SU-DHL-6 (cell line): Measurements from ENCODE around the gene CRYGS.
A peak's percentile ranks its signal among the peaks of the same experiment; 100 is the strongest.

ENCODE experiments used
- H2AFZ ChIP-seq: fragments of 200-600 bp; sonication (generic); 2 replicates; pipeline ENCODE4 v1.6.1; 2014; ENCODE audit warnings: low read depth, mild to moderate bottlenecking, moderate library complexity, mixed read lengths, antibody characterized with exemption, low read length; ENCODE audit not compliant: severe bottlenecking
- H3F3A ChIP-seq: fragments of 200-600 bp; shearing (Covaris generic); 2 replicates; pipeline ENCODE4 v1.6.0; 2016; ENCODE audit warnings: antibody characterized with exemption, mild to moderate bottlenecking; ENCODE audit not compliant: insufficient read depth
- H3K27ac ChIP-seq: fragments of 200-600 bp; sonication (generic); 2 replicates; pipeline ENCODE4 v1.5.1; 2016; ENCODE audit warnings: low read depth, mild to moderate bottlenecking, low read length, moderate library complexity, mixed read lengths
- H3K27me3 ChIP-seq: fragments of 200-600 bp; sonication (generic), shearing (Covaris generic); 2 replicates; pipeline ENCODE4 v1.6.0; 2014; ENCODE audit warnings: mild to moderate bottlenecking, low read length
- H3K36me3 ChIP-seq: fragments of 200-600 bp; sonication (generic); 2 replicates; pipeline ENCODE4 v1.6.1; 2014; ENCODE audit warnings: mild to moderate bottlenecking, low read length, mixed read lengths
- H3K4me2 ChIP-seq: fragments of 300-600, 200-600 bp; shearing (Covaris generic), sonication (generic); 2 replicates; pipeline ENCODE4 v1.6.0; 2014; ENCODE audit warnings: low read length, low read depth, mild to moderate bottlenecking; ENCODE audit not compliant: poor library complexity, severe bottlenecking
- H3K4me3 ChIP-seq: fragments of 200-600 bp; sonication (generic); 2 replicates; pipeline ENCODE4 v1.5.1; 2014; ENCODE audit warnings: antibody characterized with exemption, low read length, mild to moderate bottlenecking, mixed read lengths; ENCODE audit not compliant: insufficient read depth, poor library complexity, severe bottlenecking
- H3K79me2 ChIP-seq: fragments of 200-600 bp; sonication (generic); 2 replicates; pipeline ENCODE4 v1.6.1; 2014; ENCODE audit warnings: mild to moderate bottlenecking, low read length, moderate library complexity; ENCODE audit not compliant: insufficient read depth
- H3K9ac ChIP-seq: fragments of 200-600 bp; sonication (generic); 2 replicates; pipeline ENCODE4 v1.7.0; 2014; ENCODE audit warnings: mild to moderate bottlenecking, low read length
- H3K9me2 ChIP-seq: fragments of 200-600 bp; sonication (generic); replicated peaks from 2 replicates; pipeline ENCODE4 v1.6.1; 2014; ENCODE audit warnings: low read length; ENCODE audit not compliant: insufficient read depth
- H3K9me3 ChIP-seq: fragments of 200-600 bp; sonication (generic); 2 replicates; pipeline ENCODE4 v1.6.1; 2014; ENCODE audit warnings: low read length, mixed read lengths; ENCODE audit not compliant: insufficient read depth
- H4K20me1 ChIP-seq: fragments of 200-600 bp; sonication (generic); 2 replicates; pipeline ENCODE4 v1.6.1; 2014; ENCODE audit warnings: low read depth, mild to moderate bottlenecking, antibody characterized with exemption, low read length, moderate library complexity, mixed read lengths
- EZH2phosphoT487 ChIP-seq: fragments of 200-600 bp; sonication (generic), shearing (Covaris generic); conservative IDR thresholded peaks from 2 replicates; pipeline ENCODE4 v1.6.1; 2018; ENCODE audit warnings: mild to moderate bottlenecking, antibody characterized with exemption, low read length, moderate library complexity, mixed read lengths
- TF ChIP-seq, protein P1 (sequence below): fragments of 200-600 bp; sonication (generic); IDR thresholded peaks from one replicate; pipeline ENCODE4 v1.5.1; 2017; ENCODE audit warnings: antibody characterized with exemption, mild to moderate bottlenecking, low read length, moderate library complexity; ENCODE audit not compliant: insufficient read depth, poor library complexity, severe bottlenecking

CRYGS gene

DNA sequence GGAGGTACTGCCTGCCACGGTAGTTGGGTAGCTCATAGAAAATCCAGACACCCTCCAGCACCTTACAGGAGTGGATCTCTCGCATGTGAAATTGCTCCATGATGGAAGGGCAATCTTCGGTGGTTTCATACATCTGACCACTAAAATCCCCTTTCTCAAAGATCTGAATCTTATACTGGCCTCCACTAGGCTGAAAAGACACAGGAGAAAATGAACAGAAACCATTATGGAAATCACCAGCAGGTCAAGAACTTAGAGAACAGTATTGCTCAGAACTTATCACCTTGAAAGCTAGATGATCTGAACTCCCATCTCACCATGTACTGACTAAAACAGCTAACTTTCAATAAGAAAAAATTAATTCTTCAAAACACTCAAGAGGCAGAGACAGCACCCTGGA, 5.4 kb downstream of the CRYGS start:
- Histone ChIP-seq H3K9me2 (no peaks in the 10 kb centered on the region), H2AFZ (no peak overlapping the region), H3F3A (peaks cover 12% of the 10 kb centered on the region; the same call in 1 of the 2 replicates), H3K79me2 (no peaks in the 10 kb centered on the region), H3K27ac (no peak overlapping the region), H3K27me3 (no peaks in the 10 kb centered on the region), H3K4me2 (no peak overlapping the region), H4K20me1 (no peaks in the 10 kb centered on the region), H3K9me3 (no peaks in the 10 kb centered on the region), H3K9ac (no peak overlapping the region), H3K36me3 (0 out of 2 replicates have a peak, but pooled peaks cover 2% of the 10 kb centered on the region), H3K4me3 (no peak overlapping the region)
- TF ChIP-seq EZH2phosphoT487 = no peak
- TF ChIP-seq, protein P1, sequence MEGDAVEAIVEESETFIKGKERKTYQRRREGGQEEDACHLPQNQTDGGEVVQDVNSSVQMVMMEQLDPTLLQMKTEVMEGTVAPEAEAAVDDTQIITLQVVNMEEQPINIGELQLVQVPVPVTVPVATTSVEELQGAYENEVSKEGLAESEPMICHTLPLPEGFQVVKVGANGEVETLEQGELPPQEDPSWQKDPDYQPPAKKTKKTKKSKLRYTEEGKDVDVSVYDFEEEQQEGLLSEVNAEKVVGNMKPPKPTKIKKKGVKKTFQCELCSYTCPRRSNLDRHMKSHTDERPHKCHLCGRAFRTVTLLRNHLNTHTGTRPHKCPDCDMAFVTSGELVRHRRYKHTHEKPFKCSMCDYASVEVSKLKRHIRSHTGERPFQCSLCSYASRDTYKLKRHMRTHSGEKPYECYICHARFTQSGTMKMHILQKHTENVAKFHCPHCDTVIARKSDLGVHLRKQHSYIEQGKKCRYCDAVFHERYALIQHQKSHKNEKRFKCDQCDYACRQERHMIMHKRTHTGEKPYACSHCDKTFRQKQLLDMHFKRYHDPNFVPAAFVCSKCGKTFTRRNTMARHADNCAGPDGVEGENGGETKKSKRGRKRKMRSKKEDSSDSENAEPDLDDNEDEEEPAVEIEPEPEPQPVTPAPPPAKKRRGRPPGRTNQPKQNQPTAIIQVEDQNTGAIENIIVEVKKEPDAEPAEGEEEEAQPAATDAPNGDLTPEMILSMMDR = no peak

DNA sequence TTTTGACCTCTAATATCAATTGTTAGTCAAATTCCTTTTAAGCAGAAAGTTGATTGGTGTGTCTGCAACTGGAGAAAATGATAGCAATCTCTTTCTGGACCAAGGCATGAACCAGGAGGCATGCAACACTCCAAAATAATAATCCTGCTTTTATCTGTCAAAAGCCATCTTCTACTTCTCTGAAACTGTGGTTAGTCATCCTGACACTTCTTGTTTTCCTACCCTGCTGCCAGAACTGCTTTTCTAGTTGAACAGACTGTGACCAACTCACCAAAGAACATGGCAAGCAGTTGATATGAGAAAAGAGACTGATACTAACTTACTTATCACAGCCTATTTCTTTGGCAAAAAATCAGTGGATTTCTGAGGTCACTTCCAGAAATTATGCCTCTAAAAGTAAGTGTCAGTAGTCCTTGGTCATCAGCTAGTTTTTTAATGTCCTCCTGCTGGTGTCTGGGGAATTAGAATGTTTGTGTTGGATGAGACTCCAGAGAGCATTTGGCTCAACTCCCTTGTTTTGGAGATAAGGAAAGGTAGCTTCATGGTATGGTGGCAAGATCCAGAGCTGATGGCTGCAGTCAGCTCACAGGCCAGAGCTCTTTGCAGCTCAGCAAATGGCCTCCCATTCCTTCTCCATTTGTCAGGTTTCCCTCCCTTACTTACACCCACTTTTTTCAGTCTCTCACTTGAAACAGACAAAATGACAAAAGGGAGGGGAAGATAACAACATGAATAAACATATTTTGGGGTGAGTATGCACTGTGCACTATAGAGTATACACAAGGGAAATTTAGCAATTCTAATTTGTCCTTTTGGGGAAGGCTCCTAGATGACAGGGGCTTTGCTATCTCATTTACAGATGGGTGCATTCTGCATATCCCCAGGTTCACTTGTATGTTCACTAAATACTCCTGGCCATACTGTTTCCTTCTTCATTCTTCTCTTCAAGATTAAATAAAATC, 7.0 kb downstream of the CRYGS start:
- Histone ChIP-seq H3K27me3 (no peaks in the 10 kb centered on the region), H3K9me2 (no peaks in the 10 kb centered on the region), H3K4me2 (no peak overlapping the region), H3K27ac (no peak overlapping the region), H3K4me3 (no peak overlapping the region), H2AFZ (no peak overlapping the region), H3F3A (peaks cover 17% of the 10 kb centered on the region), H4K20me1 (no peaks in the 10 kb centered on the region), H3K79me2 (no peaks in the 10 kb centered on the region), H3K36me3 (no peaks in the 10 kb centered on the region), H3K9me3 (no peaks in the 10 kb centered on the region), H3K9ac (no peak overlapping the region)
- TF ChIP-seq, protein P1 = no peak
- no peak for TF ChIP-seq EZH2phosphoT487

DNA sequence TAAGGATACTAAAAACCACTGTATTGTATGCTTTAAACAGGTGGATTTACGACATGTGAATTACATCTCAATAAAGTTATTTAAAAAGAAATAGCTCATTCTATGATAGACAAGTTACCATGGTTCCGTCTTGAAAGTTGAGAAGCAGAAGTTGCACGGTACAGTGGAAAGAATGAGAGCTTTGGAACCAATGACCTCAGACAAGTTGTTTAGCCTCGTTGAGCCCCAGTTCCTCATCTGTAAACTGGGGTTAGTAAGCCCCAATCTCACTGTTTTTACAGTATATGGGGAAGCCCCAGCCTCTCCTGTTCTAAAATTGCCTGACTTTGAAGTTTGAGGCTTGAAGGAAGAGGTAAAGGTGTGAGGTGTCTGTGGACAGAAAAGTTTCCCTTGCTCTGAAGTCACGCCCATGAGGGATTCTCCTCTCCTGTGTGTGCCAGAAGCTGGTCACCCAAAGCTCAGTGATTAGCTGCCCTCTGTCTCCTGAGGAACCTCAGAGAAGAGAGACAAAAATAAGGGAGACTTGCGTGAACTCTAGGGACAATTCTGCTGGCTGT, 10.0 kb downstream of the CRYGS start:
- Histone ChIP-seq H3K36me3 (no peaks in the 10 kb centered on the region), H3F3A (peaks cover 17% of the 10 kb centered on the region), H3K27me3 (no peaks in the 10 kb centered on the region), H3K9ac (peak overlapping the region; percentile 32), H3K79me2 (no peaks in the 10 kb centered on the region), H3K27ac (peak overlapping the region; percentile 87), H4K20me1 (no peaks in the 10 kb centered on the region), H3K4me2 (peak overlapping the region; percentile 51), H3K4me3 (no peak overlapping the region), H3K9me3 (no peaks in the 10 kb centered on the region), H3K9me2 (no peaks in the 10 kb centered on the region), H2AFZ (peak overlapping the region; percentile 17)
- TF ChIP-seq, protein P1 = no peak
- no peak for TF ChIP-seq EZH2phosphoT487
